GM18907 (cell line): ENCODE data around the gene IQCC.
"Not testable (repeated sequence)": the region's sequence is repeated elsewhere in the genome, so short reads cannot be mapped to it uniquely, and the experiment has no call there.

Experiments
- ATAC-seq: cut with Tn5 transposase; IDR thresholded peaks from one replicate; pipeline ENCODE4 v1.9.1; 2021; ENCODE audit warnings: mild to moderate bottlenecking, moderate library complexity; ENCODE audit not compliant: unreplicated experiment

IQCC gene

GRCh38 chr1:32205401-32206370 is at the start of gene IQCC:
Gene IQCC, plus strand, starts transcription at chr1:32205671. Its CDS starts 11 bp downstream, at chr1:32205682.
- peak; percentile 45 for ATAC-seq

DNA sequence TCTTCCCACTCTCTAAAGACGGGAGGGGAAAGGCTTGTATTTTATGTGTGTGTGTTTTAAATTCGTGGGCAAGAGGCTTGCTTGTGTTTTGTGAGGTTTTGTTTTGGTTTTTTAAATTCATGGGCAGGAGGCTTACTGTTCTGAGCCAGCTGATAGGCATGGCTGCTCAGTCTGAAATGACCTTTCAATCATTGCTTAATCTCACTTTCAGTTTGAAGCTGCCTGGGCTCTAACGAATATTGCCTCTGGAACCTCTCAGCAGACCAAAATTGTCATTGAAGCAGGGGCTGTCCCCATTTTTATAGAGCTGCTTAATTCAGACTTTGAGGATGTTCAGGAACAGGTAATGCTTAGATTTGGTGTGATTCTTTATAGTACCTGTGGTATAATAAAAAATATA is 46.3 kb upstream of the IQCC start:
- ATAC-seq = no peak

DNA sequence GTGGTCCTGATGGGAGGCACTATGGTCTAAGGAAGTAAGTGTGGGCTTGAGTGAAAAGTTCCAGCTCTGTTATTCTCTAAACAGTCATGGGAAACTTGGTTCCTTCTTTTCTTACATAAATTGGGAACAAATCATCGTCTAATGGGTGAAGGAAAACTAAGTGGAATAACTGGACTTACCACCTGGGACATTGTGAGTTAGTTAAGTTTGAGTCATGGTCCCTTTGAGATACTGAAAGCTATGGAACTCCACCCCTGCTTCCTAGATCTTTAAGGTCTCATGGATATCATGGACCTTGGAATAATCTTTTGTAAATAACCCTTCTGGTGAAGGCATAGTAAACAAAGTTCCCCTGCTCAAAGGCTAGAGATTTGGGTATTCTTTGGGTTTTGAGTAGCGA is 42.1 kb upstream of the IQCC start:
- no peak for ATAC-seq

GRCh38 chr1:32165633-32166032 is 39.8 kb upstream of the IQCC start:
- not testable (repeated sequence) for ATAC-seq

- no peak for ATAC-seq
These were observed 34.5 kb upstream of the IQCC start for GRCh38 chr1:32170991-32171390.

DNA sequence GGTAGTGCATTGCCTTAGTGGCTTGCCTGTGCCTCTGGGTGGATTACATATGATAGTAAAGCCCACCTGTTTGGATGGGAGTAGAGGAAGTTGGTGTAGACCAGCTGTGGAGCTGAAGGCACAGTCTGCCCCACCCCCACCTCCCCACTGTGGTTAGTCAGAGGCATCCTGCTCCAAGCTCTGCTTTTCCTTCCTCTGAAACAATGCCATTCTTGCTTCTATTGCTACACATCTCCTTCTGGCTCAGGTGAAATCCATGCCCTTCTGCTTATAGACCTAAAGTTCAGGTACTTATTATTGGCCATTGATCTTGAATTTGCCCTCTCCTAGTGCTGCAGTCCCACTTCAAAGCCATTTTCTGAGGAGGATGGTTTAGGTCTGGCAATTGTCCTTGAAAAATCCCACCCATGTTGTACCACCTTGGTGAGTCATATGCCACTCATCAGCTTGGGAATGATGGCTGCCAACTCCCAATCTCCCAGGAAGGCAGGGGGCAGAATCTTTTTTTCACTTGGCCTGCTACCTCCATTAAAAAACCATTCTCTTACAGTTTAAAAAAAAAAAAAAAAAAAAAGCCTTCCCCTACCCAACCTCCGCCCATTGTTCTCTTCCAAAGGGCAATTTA is 32.7 kb upstream of the IQCC start:
- ATAC-seq = no peak

GRCh38 chr1:32178380-32179192 is 26.9 kb upstream of the IQCC start:
- no peak for ATAC-seq

GRCh38 chr1:32179193-32179442 is 26.4 kb upstream of the IQCC start:
- ATAC-seq = no peak

GRCh38 chr1:32179443-32180185 is 25.9 kb upstream of the IQCC start, which contains the start of gene TXLNA:
Gene TXLNA, plus strand, starts transcription at chr1:32179675. Its CDS starts 671 bp downstream, at chr1:32180346.
- ATAC-seq = peak; percentile 82

DNA sequence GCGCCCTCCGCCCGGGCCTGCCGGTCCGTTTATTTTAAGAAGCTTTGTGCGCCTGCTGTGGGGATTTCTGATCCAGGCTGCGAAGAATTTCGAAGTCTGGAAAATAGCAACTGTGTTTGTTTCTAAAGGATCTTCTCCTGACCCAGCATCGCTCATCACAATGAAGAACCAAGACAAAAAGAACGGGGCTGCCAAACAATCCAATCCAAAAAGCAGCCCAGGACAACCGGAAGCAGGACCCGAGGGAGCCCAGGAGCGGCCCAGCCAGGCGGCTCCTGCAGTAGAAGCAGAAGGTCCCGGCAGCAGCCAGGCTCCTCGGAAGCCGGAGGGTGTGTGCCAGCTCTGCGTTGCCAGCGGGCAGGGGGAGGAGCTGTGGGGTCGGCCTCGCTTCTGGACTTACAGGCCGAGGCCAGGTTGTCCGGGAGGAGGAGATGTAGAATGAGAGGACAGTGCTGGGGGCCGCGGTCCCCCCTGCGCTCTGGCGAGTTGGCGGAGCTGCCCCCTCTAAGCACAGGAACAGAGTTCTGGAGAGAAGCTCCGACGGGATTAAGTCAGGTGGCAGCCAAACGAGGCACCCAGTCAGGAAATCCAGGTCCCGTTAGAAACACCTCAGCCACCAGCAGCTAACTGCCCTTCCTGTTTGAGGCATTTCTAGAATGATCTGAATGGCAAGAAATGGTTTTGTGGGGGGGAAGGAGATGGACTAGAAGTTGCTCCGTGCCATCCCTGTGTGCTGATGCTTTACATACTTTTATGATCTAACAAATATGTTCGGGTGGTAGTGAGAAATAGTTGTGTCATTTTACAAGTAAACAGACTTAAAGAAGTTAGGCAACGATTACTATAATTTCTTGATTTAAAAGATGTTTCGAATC is 25.0 kb upstream of the IQCC start:
- peak; percentile 35 for ATAC-seq

GRCh38 chr1:32181065-32181464 is 24.4 kb upstream of the IQCC start:
- no peak for ATAC-seq

DNA sequence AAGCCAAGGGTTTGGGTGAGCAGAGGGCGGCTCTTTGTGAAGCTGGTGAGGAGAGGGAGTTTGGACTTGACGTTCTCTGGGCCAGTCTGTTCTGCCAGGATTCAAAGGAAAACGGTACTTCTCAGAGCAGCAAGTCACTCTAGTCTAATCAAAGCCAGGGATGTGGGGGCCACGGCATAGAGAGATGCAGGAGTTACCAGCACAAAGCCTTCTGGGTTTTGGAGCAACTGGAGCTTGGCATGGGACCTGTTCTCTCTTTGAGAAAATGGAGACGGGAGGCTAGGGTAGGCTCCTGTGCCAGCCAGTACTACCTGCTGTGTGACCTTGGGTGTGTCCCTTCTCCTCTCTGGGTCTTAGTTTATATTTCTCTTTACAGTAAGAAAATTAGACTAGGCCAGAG is 23.9 kb upstream of the IQCC start:
- ATAC-seq = no peak

DNA sequence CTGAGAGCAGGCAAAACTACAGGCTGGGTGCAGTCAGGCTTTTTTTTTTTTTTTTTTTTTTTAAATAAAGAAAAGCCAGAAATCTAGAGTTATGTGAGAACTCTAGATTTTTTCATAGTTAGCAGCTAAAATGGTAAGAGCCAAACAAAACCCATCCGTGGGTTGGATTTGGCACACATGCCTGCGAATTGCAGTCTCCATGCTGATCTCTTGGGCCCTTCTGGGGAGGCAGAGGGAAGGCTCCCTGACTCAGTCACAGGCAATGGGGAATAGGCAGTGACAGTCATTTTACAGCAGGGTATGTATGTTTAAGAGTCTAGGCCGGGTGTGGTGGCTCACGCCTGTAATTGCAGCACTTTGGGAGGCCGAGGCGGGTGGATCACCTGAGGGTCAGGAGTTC is 23.4 kb upstream of the IQCC start:
- ATAC-seq = no peak

- ATAC-seq = no peak
These were observed 20.8 kb upstream of the IQCC start for GRCh38 chr1:32184650-32185049.

- no peak for ATAC-seq
These were observed 19.4 kb upstream of the IQCC start for GRCh38 chr1:32186077-32186476.

GRCh38 chr1:32186491-32186890 is 19.0 kb upstream of the IQCC start:
- ATAC-seq = no peak

DNA sequence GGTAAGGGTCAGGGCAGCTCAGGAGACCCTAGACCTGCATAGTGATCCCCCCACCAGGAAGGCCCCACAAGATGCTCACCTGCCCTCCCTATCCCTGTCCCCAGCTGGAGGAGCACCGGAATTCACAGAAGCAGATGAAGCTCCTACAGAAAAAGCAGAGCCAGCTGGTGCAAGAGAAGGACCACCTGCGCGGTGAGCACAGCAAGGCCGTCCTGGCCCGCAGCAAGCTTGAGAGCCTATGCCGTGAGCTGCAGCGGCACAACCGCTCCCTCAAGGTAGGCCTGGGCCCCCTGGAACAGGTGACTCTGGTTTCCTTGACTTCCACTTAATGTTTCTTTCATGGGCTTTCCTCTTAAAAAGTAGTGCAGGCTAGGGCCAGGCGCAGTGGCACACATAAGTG is 17.6 kb upstream of the IQCC start:
- no peak for ATAC-seq

DNA sequence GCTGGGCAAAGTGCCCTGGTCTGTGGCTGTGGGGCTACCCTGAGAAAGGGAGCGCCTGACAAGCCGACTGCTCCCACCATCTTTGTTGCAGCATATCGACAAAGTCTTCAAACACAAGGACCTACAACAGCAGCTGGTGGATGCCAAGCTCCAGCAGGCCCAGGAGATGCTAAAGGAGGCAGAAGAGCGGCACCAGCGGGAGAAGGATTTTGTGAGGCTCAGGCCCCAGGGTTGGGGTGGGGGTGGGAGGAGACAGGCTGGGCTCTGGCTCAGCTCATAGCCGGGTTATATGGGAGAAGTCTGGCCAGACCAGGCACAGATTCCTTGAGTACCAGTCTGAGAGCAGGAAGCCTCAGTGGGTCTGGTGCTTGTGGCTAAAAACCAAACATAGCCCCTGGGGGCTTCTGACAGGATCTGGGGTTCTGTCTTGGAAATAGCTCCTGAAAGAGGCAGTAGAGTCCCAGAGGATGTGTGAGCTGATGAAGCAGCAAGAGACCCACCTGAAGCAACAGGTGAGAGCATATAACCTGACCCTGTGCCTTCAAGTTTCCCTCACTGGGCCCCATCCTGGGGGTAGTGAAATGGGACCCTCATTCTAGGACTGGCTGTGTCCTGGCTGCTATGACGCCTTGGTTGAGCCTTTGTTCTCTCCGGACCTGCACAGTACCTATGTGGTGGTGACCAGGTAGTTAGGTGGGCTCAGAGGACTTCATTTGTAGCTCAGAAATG is 13.1 kb upstream of the IQCC start:
- ATAC-seq = no peak

DNA sequence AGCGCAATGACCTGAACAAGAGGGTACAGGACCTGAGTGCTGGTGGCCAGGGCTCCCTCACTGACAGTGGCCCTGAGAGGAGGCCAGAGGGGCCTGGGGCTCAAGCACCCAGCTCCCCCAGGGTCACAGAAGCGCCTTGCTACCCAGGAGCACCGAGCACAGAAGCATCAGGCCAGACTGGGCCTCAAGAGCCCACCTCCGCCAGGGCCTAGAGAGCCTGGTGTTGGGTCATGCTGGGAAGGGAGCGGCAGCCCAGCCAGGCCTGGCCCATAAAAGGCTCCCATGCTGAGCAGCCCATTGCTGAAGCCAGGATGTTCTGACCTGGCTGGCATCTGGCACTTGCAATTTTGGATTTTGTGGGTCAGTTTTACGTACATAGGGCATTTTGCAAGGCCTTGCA is 10.5 kb upstream of the IQCC start:
- no peak for ATAC-seq
